ENCODE results near the gene FER1L5. TPM values are rescaled to one million over a fixed set of nuclear protein-coding genes. Genes with fewer than 3 reads are reported as not detected.

The FER1L5 gene
- total RNA-seq (under 1 TPM in 5 of 7 donors, not detected in 2; 0.09 to 0.23 (median 0.13) TPM), polyA plus RNA-seq (under 1 TPM in 2 of 3 donors, not detected in 1; 0.02 to 0.06 TPM)
- long read RNA-seq, donor 1, result 0 reads
- long read RNA-seq, donor 2, result 0 reads

DNA sequence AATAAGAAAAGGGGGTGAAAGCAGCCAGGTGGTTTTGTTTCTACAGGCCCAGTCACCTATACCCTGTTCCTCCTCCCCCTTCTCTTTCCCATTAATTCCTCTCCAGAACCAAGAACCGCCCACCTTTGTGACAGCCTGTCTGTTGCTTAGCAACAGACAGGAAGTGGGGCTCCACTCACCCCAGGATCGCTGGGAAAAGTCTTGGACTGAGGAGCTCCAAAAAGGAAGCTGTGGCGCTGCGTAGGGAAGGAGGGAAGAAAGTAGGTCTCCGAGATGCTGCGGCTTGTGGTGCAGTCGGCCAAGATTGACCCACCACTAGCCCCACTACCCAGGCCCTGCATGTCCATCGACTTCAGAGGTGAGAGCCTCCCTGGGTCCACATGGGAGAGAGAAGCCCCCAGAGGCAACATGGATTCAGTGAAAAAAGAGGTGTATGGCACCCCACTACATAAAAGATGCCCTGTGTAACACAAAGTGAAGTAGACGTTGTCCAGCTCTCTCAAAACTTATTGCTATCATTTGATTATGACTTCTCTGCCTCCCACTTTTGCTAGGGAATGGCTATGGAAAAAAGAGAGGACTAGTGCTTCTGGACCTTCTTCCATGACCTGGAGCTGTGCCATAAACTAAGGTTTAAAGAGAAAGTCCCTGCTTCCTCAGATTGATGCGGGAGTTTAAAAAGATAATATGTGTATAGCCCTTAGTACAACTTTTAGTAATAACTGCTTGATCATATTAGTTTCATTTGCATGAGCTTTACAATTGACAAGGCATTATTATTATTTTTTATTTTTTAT is at the start of gene FER1L5:
Gene FER1L5 (plus strand): TSS at position 201 of the 797 bp plus-strand sequence. CDS start 73 bp downstream, at position 274.
- intact Hi-C loops (cut with DNase I; ENCODE audit: low total_unique reads), result loop anchor here (10.0 kb wide), 1 partner anchor 92 kb away; no protein-coding TSS in a partner anchor
- Histone ChIP-seq H3K27ac (peak within 1 kb of the TSS in 4 of 8 donors; percentile 13 to 52 (median 40)), H3K9me3 (no peaks in the 10 kb centered on the region), H3K36me3 (no peaks in the 10 kb centered on the region), H3K4me1 (peaks cover 0 to 10% (median 3%) of the 10 kb centered on the region in 6 donors), H3K27me3 (replicated peaks in 1 of 7) (no peaks in the 10 kb centered on the region), H3K4me3 (no peak within 1 kb of the TSS)
- DNase-seq, result no peak
- WGBS, 5 donors, result 49 to 69% (median 62%) methylated on average over 10 of the region's 10 CpGs
- TF ChIP-seq CTCF (IDR thresholded peaks at IDR 0.05 in 8 of 11, conservative IDR thresholded peaks at IDR 0.05 in 3 of 11) (no peak), POLR2A (IDR thresholded peaks at IDR 0.05) (no peak), POLR2AphosphoS5 (IDR thresholded peaks at IDR 0.05) (no peak)

DNA sequence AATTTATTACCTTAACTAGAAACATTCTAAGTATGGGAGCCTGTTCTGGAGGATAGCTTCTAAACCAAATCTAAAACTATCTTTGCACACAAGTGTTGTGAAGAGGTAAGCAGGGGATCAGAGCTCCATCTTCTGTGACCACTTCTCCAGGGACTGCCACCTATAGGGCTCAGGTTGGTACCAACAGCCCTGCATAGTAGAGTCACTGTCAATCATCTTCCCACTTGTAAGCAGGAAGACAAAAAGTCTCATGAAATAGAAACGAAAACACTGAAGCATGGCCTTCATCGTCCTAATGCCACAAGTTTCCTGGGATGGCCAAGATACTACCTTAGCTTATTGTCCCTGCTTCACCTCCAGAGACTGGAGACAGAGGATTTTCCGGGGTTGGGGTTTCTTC is 48.3 kb upstream of the FER1L5 start:
- Histone ChIP-seq H3K36me3 (peaks cover 0 to 90% (median 58%) of the 10 kb centered on the region in 6 donors), H3K9me3 (no peaks in the 10 kb centered on the region), H3K4me3 (no peak overlapping the region), H3K27ac (peak overlapping the region in 5 of 8 donors; percentile 1 to 74 (median 54)), H3K27me3 (replicated peaks in 1 of 7) (no peaks in the 10 kb centered on the region), H3K4me1 (peaks cover 0 to 28% (median 14%) of the 10 kb centered on the region in 6 donors)
- intact Hi-C loops (cut with DNase I; ENCODE audit: low total_unique reads), result no loop called here
- no peak for DNase-seq
- WGBS, 5 donors, result 36 to 55% (median 49%) methylated on average over 3 of the region's 3 CpGs
- TF ChIP-seq POLR2AphosphoS5 (IDR thresholded peaks at IDR 0.05), result no peak
- TF ChIP-seq POLR2A (IDR thresholded peaks at IDR 0.05), result no peak
- TF ChIP-seq CTCF (IDR thresholded peaks at IDR 0.05 in 8 of 11, conservative IDR thresholded peaks at IDR 0.05 in 3 of 11), result no peak

DNA sequence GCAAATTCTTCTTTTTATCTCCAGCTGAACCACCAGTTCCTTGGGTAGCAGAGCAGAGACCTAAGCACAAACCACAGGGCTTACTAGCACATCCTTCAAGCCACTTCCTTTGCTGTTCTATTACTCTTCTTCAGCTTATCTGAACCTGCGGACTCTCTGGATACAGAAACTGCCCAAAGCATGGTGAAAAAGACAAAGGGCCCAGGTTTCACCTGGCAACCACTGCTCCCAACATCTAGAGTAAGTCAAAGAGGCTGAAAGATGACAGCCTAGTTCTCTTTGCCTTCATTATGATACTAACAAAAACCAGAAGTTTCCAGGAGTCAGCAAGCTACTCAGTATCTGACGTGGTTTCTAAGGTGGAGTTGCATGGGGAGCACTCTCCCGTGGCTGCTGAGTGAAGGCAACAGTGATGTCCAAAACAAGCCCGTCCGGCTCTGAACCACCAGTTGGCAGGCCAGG is 47.8 kb upstream of the FER1L5 start:
- intact Hi-C loops (cut with DNase I; ENCODE audit: low total_unique reads), result no loop called here
- Histone ChIP-seq H3K27me3 (replicated peaks in 1 of 7) (no peaks in the 10 kb centered on the region), H3K27ac (peak overlapping the region in 6 of 8 donors; percentile 22 to 74 (median 50)), H3K4me1 (peaks cover 0 to 28% (median 14%) of the 10 kb centered on the region in 6 donors), H3K36me3 (peaks cover 0 to 94% (median 62%) of the 10 kb centered on the region in 6 donors), H3K4me3 (no peak overlapping the region), H3K9me3 (no peaks in the 10 kb centered on the region)
- no peak for DNase-seq
- no peak for TF ChIP-seq POLR2A (IDR thresholded peaks at IDR 0.05)
- no peak for TF ChIP-seq POLR2AphosphoS5 (IDR thresholded peaks at IDR 0.05)
- TF ChIP-seq CTCF (IDR thresholded peaks at IDR 0.05 in 8 of 11, conservative IDR thresholded peaks at IDR 0.05 in 3 of 11), result no peak
- 61 to 80% (median 71%) methylated on average over 5 of the region's 5 CpGs for WGBS, 5 donors

DNA sequence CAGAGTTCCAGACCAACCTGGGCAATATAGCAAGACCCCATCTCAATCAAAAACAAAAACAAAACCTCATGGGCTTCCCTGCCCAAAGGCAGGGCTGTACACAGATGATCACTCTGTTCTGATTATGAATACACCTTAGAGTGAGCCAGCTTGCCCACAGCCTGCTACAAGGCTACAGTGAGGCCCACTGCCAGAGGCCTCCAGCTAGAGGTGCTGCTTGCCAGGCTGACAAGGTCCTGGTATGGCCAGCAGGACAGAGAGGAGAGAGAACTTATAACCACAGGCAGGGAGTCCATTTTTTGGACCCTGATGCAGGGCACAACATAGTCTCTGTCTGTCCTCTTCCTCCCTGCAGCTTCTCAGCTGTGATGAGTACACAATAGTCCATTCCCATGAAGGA is 46.0 kb upstream of the FER1L5 start:
- Histone ChIP-seq H3K27me3 (replicated peaks in 1 of 7) (no peaks in the 10 kb centered on the region), H3K27ac (no peak overlapping the region), H3K9me3 (no peaks in the 10 kb centered on the region), H3K4me1 (peaks cover 0 to 32% (median 14%) of the 10 kb centered on the region in 6 donors), H3K36me3 (peaks cover 0 to 100% (median 80%) of the 10 kb centered on the region in 6 donors), H3K4me3 (no peak overlapping the region)
- no peak for DNase-seq
- intact Hi-C loops (cut with DNase I; ENCODE audit: low total_unique reads), result no loop called here
- no peak for TF ChIP-seq CTCF (IDR thresholded peaks at IDR 0.05 in 8 of 11, conservative IDR thresholded peaks at IDR 0.05 in 3 of 11)
- no peak for TF ChIP-seq POLR2A (IDR thresholded peaks at IDR 0.05)
- TF ChIP-seq POLR2AphosphoS5 (IDR thresholded peaks at IDR 0.05), result no peak

All from spleen (tissue), 13 donors.